PC-9 (cell line): Measurements from ENCODE around the gene LMBRD1.

Experiments
- EZH2 ChIP-seq: fragments of 200-600 bp; sonication (generic); IDR thresholded peaks from 2 replicates; pipeline ENCODE4 v1.8.0; 2017; ENCODE audit warnings: antibody characterized with exemption, low read depth
- TF ChIP-seq, protein P1 (sequence below): fragments of 200-600 bp; sonication (generic); conservative IDR thresholded peaks from 2 replicates; pipeline ENCODE4 v1.6.1; 2017; ENCODE audit warnings: mixed run types, antibody characterized with exemption, mild to moderate bottlenecking, moderate library complexity

- TF ChIP-seq, protein P1, sequence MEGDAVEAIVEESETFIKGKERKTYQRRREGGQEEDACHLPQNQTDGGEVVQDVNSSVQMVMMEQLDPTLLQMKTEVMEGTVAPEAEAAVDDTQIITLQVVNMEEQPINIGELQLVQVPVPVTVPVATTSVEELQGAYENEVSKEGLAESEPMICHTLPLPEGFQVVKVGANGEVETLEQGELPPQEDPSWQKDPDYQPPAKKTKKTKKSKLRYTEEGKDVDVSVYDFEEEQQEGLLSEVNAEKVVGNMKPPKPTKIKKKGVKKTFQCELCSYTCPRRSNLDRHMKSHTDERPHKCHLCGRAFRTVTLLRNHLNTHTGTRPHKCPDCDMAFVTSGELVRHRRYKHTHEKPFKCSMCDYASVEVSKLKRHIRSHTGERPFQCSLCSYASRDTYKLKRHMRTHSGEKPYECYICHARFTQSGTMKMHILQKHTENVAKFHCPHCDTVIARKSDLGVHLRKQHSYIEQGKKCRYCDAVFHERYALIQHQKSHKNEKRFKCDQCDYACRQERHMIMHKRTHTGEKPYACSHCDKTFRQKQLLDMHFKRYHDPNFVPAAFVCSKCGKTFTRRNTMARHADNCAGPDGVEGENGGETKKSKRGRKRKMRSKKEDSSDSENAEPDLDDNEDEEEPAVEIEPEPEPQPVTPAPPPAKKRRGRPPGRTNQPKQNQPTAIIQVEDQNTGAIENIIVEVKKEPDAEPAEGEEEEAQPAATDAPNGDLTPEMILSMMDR: no peak
- no peak for TF ChIP-seq EZH2
These were observed 64.8 kb downstream of the LMBRD1 start for GRCh38 chr6:69732045-69732444.
